ENCODE measurements around the gene PPFIA4. TPM values are rescaled to one million over a fixed set of nuclear protein-coding genes. Genes with fewer than 3 reads are reported as not detected.

PPFIA4 gene
- total RNA-seq, 1 donor from 2014 or later = 9.1 TPM

DNA sequence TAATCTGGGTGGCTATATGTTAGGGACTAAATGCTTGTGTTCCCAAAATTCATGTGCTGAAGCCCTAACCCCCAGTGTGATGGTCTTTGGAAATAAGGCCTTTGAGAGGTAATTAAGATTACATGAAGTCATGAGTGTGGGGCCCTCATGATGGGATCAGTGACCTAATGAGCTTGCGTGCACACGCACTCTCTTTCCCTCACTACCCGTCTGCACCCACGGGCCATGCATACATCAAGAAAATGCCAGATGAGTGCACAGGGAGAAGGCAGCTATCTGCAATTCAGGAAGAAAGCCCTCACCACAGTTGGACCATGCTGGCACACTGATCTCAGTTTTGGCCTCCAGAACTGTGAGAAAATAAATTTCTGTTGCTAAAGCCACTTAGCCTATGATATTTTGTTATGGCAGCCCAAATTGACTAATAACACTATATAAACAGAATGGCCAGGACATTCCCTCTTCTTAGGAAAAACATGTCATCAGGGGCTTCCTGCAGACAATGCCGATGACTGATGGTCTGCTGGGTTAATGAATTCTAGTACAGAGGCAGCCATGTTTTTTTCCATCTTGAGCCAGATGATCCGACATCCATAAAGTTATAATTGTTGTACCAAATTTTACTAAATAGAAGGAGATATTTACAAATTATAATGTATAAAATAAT lies 77.7 kb downstream of the PPFIA4 start:
- Histone ChIP-seq H3K36me3 (ENCODE audit: insufficient read depth, low read length) (no peaks in the 10 kb centered on the region), H3K9ac (ENCODE audit: low read length) (no peak overlapping the region), H3K9me3 (ENCODE audit: insufficient read depth, low read depth, low read length) (no peaks in the 10 kb centered on the region), H3K27me3 (ENCODE audit: insufficient read depth, low read length) (peaks cover 30% of the 10 kb centered on the region), H3K27ac (ENCODE audit: low read depth, low read length) (no peak overlapping the region), H3K4me1 (ENCODE audit: insufficient read depth, low read length) (no peaks in the 10 kb centered on the region), H3K79me2 (ENCODE audit: insufficient read depth, low read length) (no peaks in the 10 kb centered on the region), H2AFZ (ENCODE audit: low read depth, low read length) (no peak overlapping the region), H4K20me1 (ENCODE audit: insufficient read depth, low read length) (no peaks in the 10 kb centered on the region), H3K4me3 (ENCODE audit: insufficient read depth, low read depth, low read length) (no peak overlapping the region), H3K4me2 (ENCODE audit: low read length) (no peak overlapping the region)
- H3K4me1 Mint-ChIP-seq (ENCODE audit: low read depth, unreplicated experiment) = no peaks in the 10 kb centered on the region
- TF ChIP-seq, protein P1, sequence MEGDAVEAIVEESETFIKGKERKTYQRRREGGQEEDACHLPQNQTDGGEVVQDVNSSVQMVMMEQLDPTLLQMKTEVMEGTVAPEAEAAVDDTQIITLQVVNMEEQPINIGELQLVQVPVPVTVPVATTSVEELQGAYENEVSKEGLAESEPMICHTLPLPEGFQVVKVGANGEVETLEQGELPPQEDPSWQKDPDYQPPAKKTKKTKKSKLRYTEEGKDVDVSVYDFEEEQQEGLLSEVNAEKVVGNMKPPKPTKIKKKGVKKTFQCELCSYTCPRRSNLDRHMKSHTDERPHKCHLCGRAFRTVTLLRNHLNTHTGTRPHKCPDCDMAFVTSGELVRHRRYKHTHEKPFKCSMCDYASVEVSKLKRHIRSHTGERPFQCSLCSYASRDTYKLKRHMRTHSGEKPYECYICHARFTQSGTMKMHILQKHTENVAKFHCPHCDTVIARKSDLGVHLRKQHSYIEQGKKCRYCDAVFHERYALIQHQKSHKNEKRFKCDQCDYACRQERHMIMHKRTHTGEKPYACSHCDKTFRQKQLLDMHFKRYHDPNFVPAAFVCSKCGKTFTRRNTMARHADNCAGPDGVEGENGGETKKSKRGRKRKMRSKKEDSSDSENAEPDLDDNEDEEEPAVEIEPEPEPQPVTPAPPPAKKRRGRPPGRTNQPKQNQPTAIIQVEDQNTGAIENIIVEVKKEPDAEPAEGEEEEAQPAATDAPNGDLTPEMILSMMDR (IDR thresholded peaks at IDR 0.05; ENCODE audit: insufficient read depth, low read depth, low read length) = no peak
- TF ChIP-seq EZH2 (IDR thresholded peaks at IDR 0.05; ENCODE audit: insufficient read depth, low read length) = no peak
- H3K4me3 Mint-ChIP-seq (ENCODE audit: unreplicated experiment) = no peak overlapping the region
- no peak overlapping the region for H3K27ac Mint-ChIP-seq (ENCODE audit: unreplicated experiment)
- H3K9me3 Mint-ChIP-seq (ENCODE audit: unreplicated experiment) = peaks cover 12% of the 10 kb centered on the region
- DNase-seq (ENCODE audit: low read depth) = no peak
- FAIRE-seq = no peak
- H3K27me3 Mint-ChIP-seq (ENCODE audit: low read depth, unreplicated experiment) = peaks cover 40% of the 10 kb centered on the region
- H3K36me3 Mint-ChIP-seq (ENCODE audit: low read depth, unreplicated experiment) = no peaks in the 10 kb centered on the region

DNA sequence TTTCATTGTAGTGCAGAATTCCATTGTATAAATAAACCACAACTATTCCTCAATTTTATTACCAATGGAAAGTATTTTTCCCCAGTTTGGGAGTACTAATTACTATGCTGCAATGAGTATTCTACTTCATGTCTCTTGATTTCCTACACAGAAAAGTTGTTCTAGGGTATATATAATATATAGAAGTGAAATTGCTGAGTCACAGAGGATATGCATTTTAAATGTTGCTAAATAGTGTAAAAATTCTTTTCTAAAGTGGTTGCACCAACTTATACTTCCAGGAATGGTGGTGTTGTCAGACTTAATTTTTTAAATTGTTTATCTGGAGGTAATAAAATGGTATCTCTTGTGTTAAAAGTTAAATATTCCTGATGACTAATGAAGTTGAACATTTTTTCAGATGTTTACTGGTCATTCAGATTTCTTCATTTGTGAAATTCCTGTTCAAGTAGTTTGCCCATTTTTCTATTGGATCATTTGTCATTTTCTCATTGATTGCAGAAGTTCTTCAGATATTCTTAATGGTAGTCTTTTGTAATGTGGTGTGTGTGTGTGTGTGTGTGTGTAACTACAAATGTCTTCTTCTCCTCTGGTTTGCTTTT lies 78.6 kb downstream of the PPFIA4 start:
- Mint-ChIP-seq H3K36me3 (ENCODE audit: low read depth, unreplicated experiment) (no peaks in the 10 kb centered on the region), H3K4me1 (ENCODE audit: low read depth, unreplicated experiment) (no peaks in the 10 kb centered on the region), H3K27ac (ENCODE audit: unreplicated experiment) (no peak overlapping the region), H3K4me3 (ENCODE audit: unreplicated experiment) (no peak overlapping the region), H3K27me3 (ENCODE audit: low read depth, unreplicated experiment) (peaks cover 43% of the 10 kb centered on the region), H3K9me3 (ENCODE audit: unreplicated experiment) (peaks cover 12% of the 10 kb centered on the region)
- DNase-seq (ENCODE audit: low read depth) (no peak), FAIRE-seq (no peak)
- TF ChIP-seq, protein P1 (IDR thresholded peaks at IDR 0.05; ENCODE audit: insufficient read depth, low read depth, low read length) = no peak
- TF ChIP-seq EZH2 (IDR thresholded peaks at IDR 0.05; ENCODE audit: insufficient read depth, low read length) = no peak
- Histone ChIP-seq H3K36me3 (ENCODE audit: insufficient read depth, low read length) (no peaks in the 10 kb centered on the region), H2AFZ (ENCODE audit: low read depth, low read length) (no peak overlapping the region), H3K9ac (ENCODE audit: low read length) (no peak overlapping the region), H3K9me3 (ENCODE audit: insufficient read depth, low read depth, low read length) (no peaks in the 10 kb centered on the region), H3K4me3 (ENCODE audit: insufficient read depth, low read depth, low read length) (no peak overlapping the region), H3K79me2 (ENCODE audit: insufficient read depth, low read length) (no peaks in the 10 kb centered on the region), H3K4me2 (ENCODE audit: low read length) (no peak overlapping the region), H3K27ac (ENCODE audit: low read depth, low read length) (no peak overlapping the region), H3K27me3 (ENCODE audit: insufficient read depth, low read length) (peaks cover 33% of the 10 kb centered on the region), H4K20me1 (ENCODE audit: insufficient read depth, low read length) (no peaks in the 10 kb centered on the region), H3K4me1 (ENCODE audit: insufficient read depth, low read length) (no peaks in the 10 kb centered on the region)

DNA sequence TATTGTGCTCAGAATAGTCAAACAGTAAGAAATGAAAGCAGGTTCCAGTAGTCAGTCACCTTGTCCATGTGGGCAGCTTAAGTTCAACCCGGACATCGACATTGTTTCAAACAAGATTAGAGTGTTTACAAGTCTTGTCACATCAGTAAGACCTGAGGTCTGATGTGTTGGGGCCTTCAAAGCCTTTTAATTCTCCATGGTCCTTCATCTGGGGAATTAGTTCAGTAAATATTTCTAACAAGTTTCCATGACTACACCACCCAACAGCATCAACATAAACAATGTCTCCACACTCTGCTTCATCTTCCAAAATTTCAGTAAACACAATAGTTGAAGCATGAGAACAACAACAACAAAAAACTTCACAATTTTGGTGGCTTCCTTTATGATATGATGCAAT lies 86.2 kb downstream of the PPFIA4 start:
- Mint-ChIP-seq H3K4me3 (ENCODE audit: unreplicated experiment) (no peak overlapping the region), H3K4me1 (ENCODE audit: low read depth, unreplicated experiment) (no peaks in the 10 kb centered on the region)

More for the DNA sequence above, 86.2 kb downstream of the PPFIA4 start:
- Histone ChIP-seq H3K36me3 (ENCODE audit: insufficient read depth, low read length) (no peaks in the 10 kb centered on the region), H2AFZ (ENCODE audit: low read depth, low read length) (no peak overlapping the region), H3K27me3 (ENCODE audit: insufficient read depth, low read length) (peaks cover 67% of the 10 kb centered on the region), H3K27ac (ENCODE audit: low read depth, low read length) (no peak overlapping the region), H3K4me2 (ENCODE audit: low read length) (no peak overlapping the region), H3K9ac (ENCODE audit: low read length) (no peak overlapping the region), H3K79me2 (ENCODE audit: insufficient read depth, low read length) (no peaks in the 10 kb centered on the region), H3K4me3 (ENCODE audit: insufficient read depth, low read depth, low read length) (no peak overlapping the region), H3K4me1 (ENCODE audit: insufficient read depth, low read length) (no peaks in the 10 kb centered on the region), H3K9me3 (ENCODE audit: insufficient read depth, low read depth, low read length) (no peaks in the 10 kb centered on the region), H4K20me1 (ENCODE audit: insufficient read depth, low read length) (no peaks in the 10 kb centered on the region)
- peaks cover 1% of the 10 kb centered on the region for H3K9me3 Mint-ChIP-seq (ENCODE audit: unreplicated experiment)
- H3K27ac Mint-ChIP-seq (ENCODE audit: unreplicated experiment) = no peak overlapping the region
- H3K36me3 Mint-ChIP-seq (ENCODE audit: low read depth, unreplicated experiment) = no peaks in the 10 kb centered on the region
- peaks cover 44% of the 10 kb centered on the region for H3K27me3 Mint-ChIP-seq (ENCODE audit: low read depth, unreplicated experiment)
- DNase-seq (ENCODE audit: low read depth) (no peak), FAIRE-seq (no peak)
- no peak for TF ChIP-seq EZH2 (IDR thresholded peaks at IDR 0.05; ENCODE audit: insufficient read depth, low read length)
- TF ChIP-seq, protein P1 (IDR thresholded peaks at IDR 0.05; ENCODE audit: insufficient read depth, low read depth, low read length) = no peak
